Keratinocyte (primary cell): ENCODE data around the gene LRRC58. TPM values are rescaled to one million over a fixed set of nuclear protein-coding genes. Genes with fewer than 3 reads are reported as not detected.
A peak's percentile ranks its signal among the peaks of the same experiment; 100 is the strongest.
"Not testable (repeated sequence)": the region's sequence is repeated elsewhere in the genome, so short reads cannot be mapped to it uniquely, and the experiment has no call there.

ENCODE experiments used
- DNase-seq: peaks from one replicate; pipeline ENCODE4 v3.0.0-alpha.2; 2011; ENCODE audit warnings: low read depth, missing footprints, low spot score
- FAIRE-seq: peaks from 2 replicates; lab custom pipeline; 2011; peaks lifted over from hg19 to GRCh38; lab: Jason Lieb, UNC
- H2AFZ ChIP-seq: 2 replicates; pipeline ENCODE4 v1.6.0; 2012; ENCODE audit warnings: low read length, control low read depth, inconsistent platforms; ENCODE audit not compliant: control insufficient read depth
- H3K27ac ChIP-seq: 2 replicates; pipeline ENCODE4 v1.5.1; 2011; ENCODE audit warnings: low read length; ENCODE audit not compliant: control insufficient read depth, insufficient read depth
- H3K27me3 ChIP-seq: 3 replicates; pipeline ENCODE4 v1.6.0; 2011; ENCODE audit warnings: low read length; ENCODE audit not compliant: control insufficient read depth, insufficient read depth; ENCODE audit errors: extremely low read depth
- H3K36me3 ChIP-seq, 2 experiments: 2 replicates in 1 of 2; 3 replicates in 1 of 2; pipeline ENCODE4 v1.5.1; 2011; ENCODE audit warnings: low read length in 2 of 2, mild to moderate bottlenecking in 1 of 2; ENCODE audit not compliant: control insufficient read depth in 2 of 2, insufficient read depth in 2 of 2; ENCODE audit errors: extremely low read depth in 1 of 2
- H3K4me1 ChIP-seq: 3 replicates; pipeline ENCODE4 v1.5.1; 2011; ENCODE audit warnings: low read length; ENCODE audit not compliant: control insufficient read depth, insufficient read depth; ENCODE audit errors: extremely low read depth
- H3K4me2 ChIP-seq: 3 replicates; pipeline ENCODE4 v1.6.0; 2011; ENCODE audit warnings: low read depth, low read length; ENCODE audit not compliant: control insufficient read depth, insufficient read depth; ENCODE audit errors: extremely low read depth
- H3K4me3 ChIP-seq, 3 experiments: fragments of 200-600 bp in 1 of 3; sonication (generic) in 1 of 3; 2 replicates in 2 of 3; 3 replicates in 1 of 3; pipeline ENCODE4 v1.5.1; 2011 to 2016; ENCODE audit warnings: low read length in 3 of 3, mild to moderate bottlenecking in 3 of 3, control low read depth in 2 of 3, inconsistent platforms in 1 of 3, low read depth in 1 of 3, mixed read lengths in 1 of 3, mixed run types in 1 of 3, moderate library complexity in 1 of 3; ENCODE audit not compliant: control insufficient read depth in 2 of 3, insufficient read depth in 2 of 3; ENCODE audit errors: extremely low read depth in 1 of 3
- H3K79me2 ChIP-seq: 2 replicates; pipeline ENCODE4 v1.6.0; 2012; ENCODE audit warnings: low read length; ENCODE audit not compliant: control insufficient read depth, insufficient read depth
- H3K9ac ChIP-seq: 3 replicates; pipeline ENCODE4 v1.6.0; 2011; ENCODE audit warnings: low read length; ENCODE audit not compliant: control insufficient read depth, insufficient read depth; ENCODE audit errors: extremely low read depth
- H3K9me1 ChIP-seq: 3 replicates; pipeline ENCODE4 v1.6.0; 2011; ENCODE audit warnings: low read length; ENCODE audit not compliant: control insufficient read depth, insufficient read depth; ENCODE audit errors: extremely low read depth
- H3K9me3 ChIP-seq: 2 replicates; pipeline ENCODE4 v1.5.1; 2012; ENCODE audit warnings: low read depth, low read length; ENCODE audit not compliant: control insufficient read depth
- H4K20me1 ChIP-seq: 3 replicates; pipeline ENCODE4 v1.6.0; 2011; ENCODE audit warnings: low read length; ENCODE audit not compliant: control insufficient read depth, insufficient read depth; ENCODE audit errors: extremely low read depth
- EZH2 ChIP-seq: IDR thresholded peaks from one replicate; pipeline ENCODE4 v1.6.1; 2012; ENCODE audit warnings: inconsistent platforms, mild to moderate bottlenecking, low read length, moderate library complexity
- dilution Hi-C: fragments of 300-500 bp; cut with MboI; formaldehyde crosslinking; loops from one replicate; pipeline ENCODE4 v1.7.0; 2020; ENCODE audit warnings: low sequenced_read_pairs; ENCODE audit not compliant: extremely low pct_ligation_motif_present
- polyA plus RNA-seq, 5 experiments: library from polyadenylated mRNA; depleted of rRNA in 3 of 5; stranded (reverse) in 3 of 5; stranded (forward) in 1 of 5; unstranded in 1 of 5; fragments of >200 nt; gene quantifications; 1 replicate in 1 of 5; 2 replicates in 3 of 5; 3 replicates in 1 of 5; pipeline versions ENCODE4 v1.2.1 to v1.2.3, GENCODE V29; 2011 to 2012; ENCODE audit warnings: missing spikeins in 2 of 5, low read depth in 1 of 5, low replicate concordance in 1 of 5
- TF ChIP-seq, protein P1 (sequence below), 3 experiments: IDR thresholded peaks in 1 of 3; conservative IDR thresholded peaks in 1 of 3; optimal IDR thresholded peaks in 1 of 3; 2 replicates in 2 of 3; 3 replicates in 1 of 3; pipeline versions ENCODE3 to v1.5.1; 2011; ENCODE audit warnings: low read length in 3 of 3, mild to moderate bottlenecking in 3 of 3, moderate library complexity in 2 of 3, control low read depth in 1 of 3, inconsistent platforms in 1 of 3; ENCODE audit not compliant: insufficient read depth in 2 of 3; ENCODE audit errors: extremely low read depth in 1 of 3

The LRRC58 gene
- polyA plus RNA-seq, 1 donor (not counting 4 experiments of a cell fraction or from before 2014, with no cell fraction given) = 17.4 TPM

DNA sequence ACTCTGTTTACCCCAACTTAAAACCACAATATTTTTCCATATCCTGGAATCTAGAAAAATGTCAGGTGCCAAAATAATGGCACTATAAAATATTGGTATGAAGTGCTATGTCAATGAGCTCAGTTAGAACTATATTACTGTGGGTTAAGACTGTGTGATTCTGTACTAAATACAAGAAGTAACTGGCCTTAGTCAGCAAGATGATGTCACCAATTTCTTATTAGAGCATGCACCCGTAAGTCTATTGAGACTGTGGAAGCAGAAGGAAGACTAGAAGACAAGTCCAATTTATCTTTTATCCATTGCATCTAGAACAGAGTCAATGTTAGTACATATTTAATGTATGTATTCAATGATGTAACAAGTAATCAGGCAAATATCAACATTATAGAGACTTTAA, 25.0 kb downstream of the LRRC58 start:
- peak overlapping the region; percentile 18 for H3K27ac ChIP-seq
- H3K79me2 ChIP-seq = no peaks in the 10 kb centered on the region
- H3K9ac ChIP-seq = no peak overlapping the region
- TF ChIP-seq, protein P1, sequence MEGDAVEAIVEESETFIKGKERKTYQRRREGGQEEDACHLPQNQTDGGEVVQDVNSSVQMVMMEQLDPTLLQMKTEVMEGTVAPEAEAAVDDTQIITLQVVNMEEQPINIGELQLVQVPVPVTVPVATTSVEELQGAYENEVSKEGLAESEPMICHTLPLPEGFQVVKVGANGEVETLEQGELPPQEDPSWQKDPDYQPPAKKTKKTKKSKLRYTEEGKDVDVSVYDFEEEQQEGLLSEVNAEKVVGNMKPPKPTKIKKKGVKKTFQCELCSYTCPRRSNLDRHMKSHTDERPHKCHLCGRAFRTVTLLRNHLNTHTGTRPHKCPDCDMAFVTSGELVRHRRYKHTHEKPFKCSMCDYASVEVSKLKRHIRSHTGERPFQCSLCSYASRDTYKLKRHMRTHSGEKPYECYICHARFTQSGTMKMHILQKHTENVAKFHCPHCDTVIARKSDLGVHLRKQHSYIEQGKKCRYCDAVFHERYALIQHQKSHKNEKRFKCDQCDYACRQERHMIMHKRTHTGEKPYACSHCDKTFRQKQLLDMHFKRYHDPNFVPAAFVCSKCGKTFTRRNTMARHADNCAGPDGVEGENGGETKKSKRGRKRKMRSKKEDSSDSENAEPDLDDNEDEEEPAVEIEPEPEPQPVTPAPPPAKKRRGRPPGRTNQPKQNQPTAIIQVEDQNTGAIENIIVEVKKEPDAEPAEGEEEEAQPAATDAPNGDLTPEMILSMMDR (optimal IDR thresholded peaks at IDR 0.05 in 1 of 3, IDR thresholded peaks at IDR 0.05 in 1 of 3, conservative IDR thresholded peaks at IDR 0.05 in 1 of 3; ENCODE audit: extremely low read depth in 1 of 3, insufficient read depth in 2 of 3, low read length in 3 of 3) = no peak
- TF ChIP-seq EZH2 = no peak
- FAIRE-seq (no peak), DNase-seq (no peak)
- H3K4me1 ChIP-seq = no peaks in the 10 kb centered on the region
- H3K4me3 ChIP-seq = no peak overlapping the region
- H4K20me1 ChIP-seq = no peaks in the 10 kb centered on the region
- no peaks in the 10 kb centered on the region for H3K9me3 ChIP-seq
- no peak overlapping the region for H2AFZ ChIP-seq
- no peak overlapping the region for H3K4me2 ChIP-seq
- no peaks in the 10 kb centered on the region for H3K27me3 ChIP-seq
- H3K36me3 ChIP-seq = peaks cover 0 to 4% of the 10 kb centered on the region in 2 experiments
- H3K9me1 ChIP-seq = no peaks in the 10 kb centered on the region
- dilution Hi-C loops = no loop called here

DNA sequence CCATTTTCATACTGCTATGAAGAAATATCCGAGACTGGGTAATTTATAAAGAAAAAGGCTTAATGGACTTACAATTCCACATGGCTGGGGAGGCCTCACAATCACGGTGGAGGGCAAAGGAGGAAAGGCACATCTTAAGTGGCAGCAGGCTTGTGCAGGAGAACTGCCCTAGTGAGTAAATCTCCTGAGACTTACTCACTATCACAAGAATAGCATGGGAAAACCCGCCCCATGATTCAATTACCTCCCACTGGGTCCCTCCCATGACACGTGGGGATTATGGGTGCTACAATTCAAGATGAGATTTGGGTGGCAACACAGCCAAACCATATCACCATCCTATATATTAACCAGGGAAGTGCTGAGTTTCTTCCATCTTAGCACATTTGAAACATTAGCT, 25.4 kb downstream of the LRRC58 start:
- H3K9ac ChIP-seq, H3K4me2 ChIP-seq, H4K20me1 ChIP-seq, H3K79me2 ChIP-seq, H3K4me1 ChIP-seq, H3K36me3 ChIP-seq, H3K27me3 ChIP-seq, H2AFZ ChIP-seq, H3K9me1 ChIP-seq, H3K9me3 ChIP-seq, FAIRE-seq, DNase-seq, dilution Hi-C loops, H3K4me3 ChIP-seq: not testable (repeated sequence)
- H3K27ac ChIP-seq = peak overlapping the region; percentile 18
